IMR-90 (cell line): ENCODE results near the gene FSTL5. TPM values are rescaled to one million over a fixed set of nuclear protein-coding genes. Genes with fewer than 3 reads are reported as not detected.
A peak's percentile ranks its signal among the peaks of the same experiment; 100 is the strongest.

Source experiments
- ATAC-seq: fragments of 200-7000 bp; cut with Tn5 transposase; 2 replicates; pipeline ENCODE4 v1.9.1; 2020; ENCODE audit warnings: low read depth, mild to moderate bottlenecking, moderate library complexity
- BruUV-seq: library from RNA; stranded (reverse); fragments of 400-500 nt; replicated peaks from 2 replicates; lab custom pipeline; 2021; lab: Mats Ljungman, UMichigan
- CTCF ChIA-PET: fragments of 300-600 bp; formaldehyde crosslinking; extraction: SDS; loops from one replicate; lab custom pipeline; 2021; ENCODE audit warnings: antibody characterized with exemption; lab: Yijun Ruan, JAX
- POLR2A ChIA-PET: fragments of 300-600 bp; sonication (Branson Sonifier 250); formaldehyde crosslinking; loops from one replicate; lab custom pipeline; 2022; ENCODE audit warnings: antibody characterized with exemption; ENCODE audit not compliant: unreplicated experiment; lab: Charles Lee
- DNase-seq: peaks from one replicate; pipeline ENCODE4 v3.0.0; 2013
- H2AFZ ChIP-seq: replicated peaks from 2 replicates; pipeline ENCODE3; 2013; ENCODE audit warnings: low read length, mild to moderate bottlenecking; ENCODE audit not compliant: poor library complexity
- H2AK5ac ChIP-seq: 2 replicates; pipeline ENCODE4 v1.6.1; 2013; ENCODE audit warnings: low read depth, low read length, inconsistent platforms
- H2AK9ac ChIP-seq: replicated peaks from 2 replicates; pipeline ENCODE3; 2013; ENCODE audit warnings: mild to moderate bottlenecking, low read depth, low read length, moderate library complexity; ENCODE audit not compliant: poor library complexity
- H2BK120ac ChIP-seq: 2 replicates; pipeline ENCODE4 v1.6.1; 2013; ENCODE audit warnings: low read depth, low read length, inconsistent platforms
- H2BK15ac ChIP-seq: 3 replicates; pipeline ENCODE4 v1.6.1; 2013; ENCODE audit warnings: low read depth, low read length, inconsistent platforms
- H2BK20ac ChIP-seq: 2 replicates; pipeline ENCODE4 v1.6.1; 2013; ENCODE audit warnings: low read depth, mild to moderate bottlenecking, inconsistent platforms, low read length, moderate library complexity
- H2BK5ac ChIP-seq: 2 replicates; pipeline ENCODE4 v1.6.1; 2013; ENCODE audit warnings: mild to moderate bottlenecking, low read depth, low read length, inconsistent platforms; ENCODE audit not compliant: poor library complexity, severe bottlenecking
- H3K14ac ChIP-seq: replicated peaks from 2 replicates; pipeline ENCODE4 v1.6.1; 2013; ENCODE audit warnings: low read depth, low read length, inconsistent platforms
- H3K18ac ChIP-seq: 2 replicates; pipeline ENCODE4 v1.6.1; 2013; ENCODE audit warnings: low read depth, low read length, control low read depth
- H3K23ac ChIP-seq: 2 replicates; pipeline ENCODE4 v1.6.1; 2013; ENCODE audit warnings: low read depth, low read length, inconsistent platforms
- H3K27ac ChIP-seq: 2 replicates; pipeline ENCODE4 v1.5.1; 2013; ENCODE audit warnings: mild to moderate bottlenecking, control low read depth, low read length; ENCODE audit not compliant: insufficient read depth
- H3K27me3 ChIP-seq: 2 replicates; pipeline ENCODE4 v1.6.1; 2013; ENCODE audit warnings: low read length; ENCODE audit not compliant: control insufficient read depth, insufficient read depth
- H3K36me3 ChIP-seq: 2 replicates; pipeline ENCODE4 v1.6.1; 2013; ENCODE audit warnings: low read length, mixed read lengths; ENCODE audit not compliant: control insufficient read depth, insufficient read depth
- H3K4ac ChIP-seq: 2 replicates; pipeline ENCODE4 v1.6.1; 2013; ENCODE audit warnings: low read depth, low read length, inconsistent platforms
- H3K4me1 ChIP-seq: 2 replicates; pipeline ENCODE4 v1.6.1; 2013; ENCODE audit warnings: low read length, mixed read lengths; ENCODE audit not compliant: control insufficient read depth, insufficient read depth
- H3K4me2 ChIP-seq: 2 replicates; pipeline ENCODE4 v1.6.1; 2013; ENCODE audit warnings: low read depth, mild to moderate bottlenecking, control low read depth, low read length, moderate library complexity
- H3K4me3 ChIP-seq: 2 replicates; pipeline ENCODE4 v1.5.1; 2013; ENCODE audit warnings: low read depth, mild to moderate bottlenecking, control low read depth, low read length, moderate library complexity; ENCODE audit not compliant: insufficient read depth
- H3K56ac ChIP-seq: 2 replicates; pipeline ENCODE4 v1.6.1; 2013; ENCODE audit warnings: low read length, inconsistent platforms; ENCODE audit not compliant: insufficient read depth; ENCODE audit errors: extremely low read depth
- H3K79me1 ChIP-seq, 2 experiments: 2 replicates each; pipeline ENCODE4 v1.6.1; 2013; ENCODE audit warnings: low read length in 2 of 2, inconsistent platforms in 1 of 2, low read depth in 1 of 2
- H3K9ac ChIP-seq: 2 replicates; pipeline ENCODE4 v1.6.1; 2013; ENCODE audit warnings: low read depth, low read length, control low read depth
- H3K9me1 ChIP-seq: 2 replicates; pipeline ENCODE4 v1.6.1; 2013; ENCODE audit warnings: low read length, inconsistent platforms; ENCODE audit not compliant: insufficient read depth
- H3K9me3 ChIP-seq: 2 replicates; pipeline ENCODE4 v1.6.1; 2013; ENCODE audit warnings: low read length; ENCODE audit not compliant: control insufficient read depth, insufficient read depth
- H4K20me1 ChIP-seq: 2 replicates; pipeline ENCODE4 v1.6.1; 2013; ENCODE audit warnings: low read length, inconsistent platforms; ENCODE audit not compliant: insufficient read depth
- H4K5ac ChIP-seq: 2 replicates; pipeline ENCODE4 v1.6.1; 2013; ENCODE audit warnings: mild to moderate bottlenecking, low read depth, low read length, control low read depth
- H4K8ac ChIP-seq, 2 experiments: 2 replicates each; pipeline ENCODE4 v1.6.1; 2013; ENCODE audit warnings: low read depth in 2 of 2, low read length in 2 of 2, control low read depth in 1 of 2, inconsistent platforms in 1 of 2
- H4K91ac ChIP-seq: 2 replicates; pipeline ENCODE4 v1.6.1; 2013; ENCODE audit warnings: low read depth, low read length, inconsistent platforms; ENCODE audit not compliant: insufficient read depth
- BHLHE40 ChIP-seq: fragments of 150-350 bp; IDR thresholded peaks from 2 replicates; pipeline ENCODE4 v1.6.1; 2016; ENCODE audit warnings: mild to moderate bottlenecking, low read depth, low read length
- CEBPB ChIP-seq: IDR thresholded peaks from 2 replicates; pipeline ENCODE4 v1.6.1; 2012; ENCODE audit warnings: low read depth, low read length, improper control_type of control experiment
- CHD1 ChIP-seq: IDR thresholded peaks from 2 replicates; pipeline ENCODE4 v1.6.1; 2012; ENCODE audit warnings: low read depth, low read length, improper control_type of control experiment
- CTCF ChIP-seq: conservative IDR thresholded peaks from 2 replicates; pipeline ENCODE4 v1.5.1; 2012; ENCODE audit warnings: mild to moderate bottlenecking, low read depth, low read length, improper control_type of control experiment
- FOS ChIP-seq: fragments of 150-350 bp; IDR thresholded peaks from 2 replicates; pipeline ENCODE4 v1.6.1; 2016; ENCODE audit warnings: low read depth, low read length
- MAFK ChIP-seq: IDR thresholded peaks from 2 replicates; pipeline ENCODE4 v1.6.1; 2012; ENCODE audit warnings: low read depth, low read length, improper control_type of control experiment
- MAZ ChIP-seq: IDR thresholded peaks from 2 replicates; pipeline ENCODE4 v1.6.1; 2012; ENCODE audit warnings: low read depth, mild to moderate bottlenecking, low read length, improper control_type of control experiment, moderate library complexity, borderline replicate concordance
- MXI1 ChIP-seq: IDR thresholded peaks from 2 replicates; pipeline ENCODE4 v1.6.1; 2012; ENCODE audit warnings: low read depth, mild to moderate bottlenecking, low read length, moderate library complexity, borderline replicate concordance
- NFE2L2 ChIP-seq: fragments of 150-350 bp; IDR thresholded peaks from 2 replicates; pipeline ENCODE4 v1.6.1; 2016; ENCODE audit warnings: low read depth, mild to moderate bottlenecking, low read length
- POLR2A ChIP-seq: IDR thresholded peaks from 2 replicates; pipeline ENCODE4 v1.6.1; 2012; ENCODE audit warnings: mild to moderate bottlenecking, low read depth, low read length
- RAD21 ChIP-seq: IDR thresholded peaks from 2 replicates; pipeline ENCODE4 v1.6.1; 2012; ENCODE audit warnings: low read length, improper control_type of control experiment
- RCOR1 ChIP-seq: IDR thresholded peaks from 2 replicates; pipeline ENCODE4 v1.6.1; 2012; ENCODE audit warnings: mild to moderate bottlenecking, low read length, improper control_type of control experiment; ENCODE audit not compliant: insufficient replicate concordance
- RFX5 ChIP-seq: IDR thresholded peaks from 2 replicates; pipeline ENCODE4 v1.8.0; 2012; ENCODE audit warnings: low read depth, mild to moderate bottlenecking, low read length, moderate library complexity
- SMC3 ChIP-seq: fragments of 150-350 bp; IDR thresholded peaks from 2 replicates; pipeline ENCODE4 v1.6.1; 2016; ENCODE audit warnings: low read depth, mild to moderate bottlenecking, antibody characterized with exemption, low read length, moderate library complexity
- WGBS, 2 experiments: methylation state at CpG; one replicate each; pipeline versions ENCODE4 v1.1.5 to v1.1.7; 2013; ENCODE audit warnings: missing lambda C conversion rate in 2 of 2; ENCODE audit not compliant: insufficient read length in 1 of 2; ENCODE audit errors: extremely low coverage in 2 of 2; 5-methylcytosine and 5-hydroxymethylcytosine counted together
- dilution Hi-C: fragments of 300-500 bp; cut with HindIII; formaldehyde crosslinking; loops from one replicate; pipeline ENCODE4 v1.14.3; 2018; ENCODE audit warnings: low sequenced_read_pairs; ENCODE audit not compliant: unreplicated experiment
- in situ Hi-C: fragments of 300-500 bp; cut with MboI; formaldehyde crosslinking; loops from 3 replicates; pipeline ENCODE4 v1.14.3; 2019; ENCODE audit warnings: low sequenced_read_pairs, inconsistent platforms, mixed read lengths
- intact Hi-C: fragments of 100-400 bp; cut with micrococcal nuclease; formaldehyde crosslinking; loops from 2 replicates; pipeline ENCODE4 v1.10.0; 2022
- polyA plus RNA-seq, 3 experiments: library from polyadenylated mRNA; depleted of rRNA; stranded (reverse); fragments of >200 nt; gene quantifications; 2 replicates each; pipeline ENCODE4 v1.2.3, GENCODE V29; 2012; ENCODE audit warnings: low replicate concordance in 1 of 3
- total RNA-seq: library from RNA; depleted of rRNA; stranded (reverse); fragments of >200 nt; gene quantifications from 2 replicates; pipeline ENCODE4 v1.2.3, GENCODE V29; 2012
- TF ChIP-seq, protein P1 (sequence below): fragments of 150-350 bp; IDR thresholded peaks from 2 replicates; pipeline ENCODE4 v1.6.1; 2016; ENCODE audit warnings: low read depth, mild to moderate bottlenecking, low read length, moderate library complexity, borderline replicate concordance
- TF ChIP-seq, protein P2 (sequence below): fragments of 150-350 bp; IDR thresholded peaks from 2 replicates; pipeline ENCODE4 v1.6.1; 2017; ENCODE audit warnings: mild to moderate bottlenecking, antibody characterized with exemption, low read length, low read depth

Gene FSTL5
- total and polyA plus RNA-seq, 2 of the 4 experiments (the other 2 are of a cell fraction) = under 0.01 TPM; not detected in 1

GRCh38 chr4:161457906-161458305 lies 705.9 kb downstream of the FSTL5 start:
- CTCF ChIA-PET = no interaction called here
- H3K9me3 ChIP-seq = no peaks in the 10 kb centered on the region
- no peak overlapping the region for H2BK20ac ChIP-seq
- H4K8ac ChIP-seq = no peak overlapping the region
- no peak overlapping the region for H3K56ac ChIP-seq
- no peak overlapping the region for H2AFZ ChIP-seq
- no peak overlapping the region for H2BK15ac ChIP-seq
- H3K14ac ChIP-seq = no peak overlapping the region
- POLR2A ChIA-PET = no interaction called here
- no peaks in the 10 kb centered on the region for H4K20me1 ChIP-seq
- ATAC-seq = no peak
- H2AK9ac ChIP-seq = peak overlapping the region; percentile 33
- no peak overlapping the region for H3K27ac ChIP-seq
- no peak overlapping the region for H3K4ac ChIP-seq
- H3K9me1 ChIP-seq = no peaks in the 10 kb centered on the region
- no peak overlapping the region for H2BK5ac ChIP-seq
- TF ChIP-seq SMC3 (no peak), FOS (no peak), CTCF (no peak), CEBPB (no peak), MAZ (no peak), POLR2A (no peak), MXI1 (no peak), RFX5 (no peak), CHD1 (no peak), BHLHE40 (no peak), NFE2L2 (no peak), MAFK (no peak), RCOR1 (no peak), RAD21 (no peak)
- TF ChIP-seq, protein P1, sequence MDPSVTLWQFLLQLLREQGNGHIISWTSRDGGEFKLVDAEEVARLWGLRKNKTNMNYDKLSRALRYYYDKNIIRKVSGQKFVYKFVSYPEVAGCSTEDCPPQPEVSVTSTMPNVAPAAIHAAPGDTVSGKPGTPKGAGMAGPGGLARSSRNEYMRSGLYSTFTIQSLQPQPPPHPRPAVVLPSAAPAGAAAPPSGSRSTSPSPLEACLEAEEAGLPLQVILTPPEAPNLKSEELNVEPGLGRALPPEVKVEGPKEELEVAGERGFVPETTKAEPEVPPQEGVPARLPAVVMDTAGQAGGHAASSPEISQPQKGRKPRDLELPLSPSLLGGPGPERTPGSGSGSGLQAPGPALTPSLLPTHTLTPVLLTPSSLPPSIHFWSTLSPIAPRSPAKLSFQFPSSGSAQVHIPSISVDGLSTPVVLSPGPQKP = no peak
- TF ChIP-seq, protein P2, sequence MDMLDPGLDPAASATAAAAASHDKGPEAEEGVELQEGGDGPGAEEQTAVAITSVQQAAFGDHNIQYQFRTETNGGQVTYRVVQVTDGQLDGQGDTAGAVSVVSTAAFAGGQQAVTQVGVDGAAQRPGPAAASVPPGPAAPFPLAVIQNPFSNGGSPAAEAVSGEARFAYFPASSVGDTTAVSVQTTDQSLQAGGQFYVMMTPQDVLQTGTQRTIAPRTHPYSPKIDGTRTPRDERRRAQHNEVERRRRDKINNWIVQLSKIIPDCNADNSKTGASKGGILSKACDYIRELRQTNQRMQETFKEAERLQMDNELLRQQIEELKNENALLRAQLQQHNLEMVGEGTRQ = no peak
- no peaks in the 10 kb centered on the region for H3K36me3 ChIP-seq
- H2AK5ac ChIP-seq = no peak overlapping the region
- no peak overlapping the region for H2BK120ac ChIP-seq
- no peak overlapping the region for H3K4me3 ChIP-seq
- H3K9ac ChIP-seq = no peak overlapping the region
- H4K91ac ChIP-seq = no peak overlapping the region
- no peak overlapping the region for H3K18ac ChIP-seq
- no peak overlapping the region for H3K4me2 ChIP-seq
- BruUV-seq = no TSS peak
- no peak overlapping the region for H4K5ac ChIP-seq
- no peaks in the 10 kb centered on the region for H3K4me1 ChIP-seq
- no CpG with 5 or more reads among the region's 3 CpGs for WGBS, 2 experiments
- in situ Hi-C loops = no loop called here
- no peak for DNase-seq
- dilution Hi-C loops = no loop called here
- intact Hi-C loops = no loop called here
- H3K27me3 ChIP-seq = no peaks in the 10 kb centered on the region
- H3K79me1 ChIP-seq = no peaks in the 10 kb centered on the region
- H3K23ac ChIP-seq = no peak overlapping the region
